HG03060 (cell line): ENCODE data around the gene ASPHD1.
"Not testable (repeated sequence)": the region's sequence is repeated elsewhere in the genome, so short reads cannot be mapped to it uniquely, and the experiment has no call there.

ENCODE experiments used
- ATAC-seq: cut with Tn5 transposase; IDR thresholded peaks from one replicate; pipeline ENCODE4 v1.9.1; 2021; ENCODE audit warnings: low read depth, moderate number of reproducible peaks; ENCODE audit not compliant: unreplicated experiment

The ASPHD1 gene

GRCh38 chr16:29876594-29877249 lies 23.6 kb upstream of the ASPHD1 start:
- no peak for ATAC-seq

- no peak for ATAC-seq
Observed at GRCh38 chr16:29877266-29877961, 22.9 kb upstream of the ASPHD1 start.

GRCh38 chr16:29878172-29878571 lies 22.1 kb upstream of the ASPHD1 start:
- ATAC-seq, result no peak

- ATAC-seq, result no peak
Observed at GRCh38 chr16:29881050-29881449, 19.2 kb upstream of the ASPHD1 start.

- ATAC-seq, result no peak
Observed at GRCh38 chr16:29883987-29884386, 16.3 kb upstream of the ASPHD1 start.

- not testable (repeated sequence) for ATAC-seq
Observed at GRCh38 chr16:29889372-29889771, 10.9 kb upstream of the ASPHD1 start.

GRCh38 chr16:29891525-29892457 lies 8.5 kb upstream of the ASPHD1 start:
- ATAC-seq, result no peak

GRCh38 chr16:29892458-29892813 lies 7.9 kb upstream of the ASPHD1 start:
- no peak for ATAC-seq

- ATAC-seq, result no peak
Observed at GRCh38 chr16:29893553-29893952, 6.7 kb upstream of the ASPHD1 start.

- ATAC-seq, result no peak
Observed at GRCh38 chr16:29894352-29894751, 5.9 kb upstream of the ASPHD1 start.

GRCh38 chr16:29896841-29897240 lies 3.4 kb upstream of the ASPHD1 start:
- ATAC-seq, result no peak

- no peak for ATAC-seq
Observed at GRCh38 chr16:29897333-29897732, 3.0 kb upstream of the ASPHD1 start.

- ATAC-seq, result no peak
Observed at GRCh38 chr16:29898135-29898803, 2.0 kb upstream of the ASPHD1 start.

- no peak for ATAC-seq
Observed at GRCh38 chr16:29898804-29899515, 1.3 kb upstream of the ASPHD1 start.

- ATAC-seq, result no peak
Observed at GRCh38 chr16:29899516-29900101, 679 bp upstream of the ASPHD1 start, which contains the start of gene SEZ6L2. Gene SEZ6L2, minus strand, starts transcription at chr16:29899550. Its CDS starts 531 bp downstream, at chr16:29899019.

- no peak for ATAC-seq
Observed at GRCh38 chr16:29900888-29901606, 759 bp downstream of the ASPHD1 start.

- ATAC-seq, result no peak
Observed at GRCh38 chr16:29901607-29901945, 1.3 kb downstream of the ASPHD1 start.

GRCh38 chr16:29903590-29903989 lies 3.3 kb downstream of the ASPHD1 start:
- no peak for ATAC-seq

GRCh38 chr16:29904947-29905346 lies 4.7 kb downstream of the ASPHD1 start:
- ATAC-seq, result no peak
